Measurements from ENCODE around the gene PRR14L. TPM values are rescaled to one million over a fixed set of nuclear protein-coding genes. Genes with fewer than 3 reads are reported as not detected.

Gene PRR14L
- total and polyA plus RNA-seq, 2 of the 13 experiments (the other 11 are each of a cell fraction or from before 2014, with no cell fraction given): 6.6 to 16.5 TPM

DNA sequence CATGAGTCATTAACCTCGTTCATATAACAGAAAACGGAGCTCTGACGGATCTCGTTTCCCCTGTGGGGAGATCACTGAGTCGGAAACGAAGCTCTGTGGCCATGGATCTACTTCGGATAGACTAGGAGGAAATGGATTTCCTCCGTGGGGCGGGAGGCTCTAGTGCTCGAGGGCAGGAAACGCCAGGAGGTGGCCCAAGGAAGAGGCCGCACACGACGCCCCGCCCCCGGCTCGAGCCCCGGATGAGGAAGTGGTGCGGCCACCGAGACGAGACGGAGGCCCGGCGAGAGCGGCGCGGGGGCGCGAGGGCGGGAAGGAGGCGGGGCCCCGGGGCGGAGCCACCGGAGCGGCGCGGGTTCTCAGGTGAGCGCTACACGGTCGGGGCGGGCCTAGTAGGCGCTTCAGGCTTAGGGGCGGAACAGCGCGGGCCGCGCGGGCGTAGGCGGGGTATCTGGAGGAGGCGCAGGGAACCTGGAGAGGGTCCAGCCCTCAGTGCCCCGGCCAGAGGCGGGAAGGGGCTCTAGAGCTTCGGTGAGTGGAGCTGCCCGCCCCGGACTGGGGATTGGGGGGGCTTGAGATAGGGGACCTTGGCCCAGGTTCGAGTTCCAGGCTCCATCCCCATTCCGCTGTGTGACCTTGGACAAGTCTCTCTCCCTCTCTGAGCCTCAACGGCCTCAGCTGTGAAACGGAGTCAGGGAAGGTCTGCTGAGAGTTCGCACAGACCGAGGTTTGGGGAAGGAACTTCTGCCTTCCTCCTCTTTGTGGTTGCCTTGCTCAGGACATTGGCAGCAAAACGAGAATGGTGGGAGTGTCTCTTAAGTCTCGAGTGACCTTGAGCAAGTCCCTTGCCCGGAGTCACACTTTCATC, 3.9 kb upstream of the PRR14L start, which contains the start of gene DEPDC5 (continued):
- TF ChIP-seq, protein P1, sequence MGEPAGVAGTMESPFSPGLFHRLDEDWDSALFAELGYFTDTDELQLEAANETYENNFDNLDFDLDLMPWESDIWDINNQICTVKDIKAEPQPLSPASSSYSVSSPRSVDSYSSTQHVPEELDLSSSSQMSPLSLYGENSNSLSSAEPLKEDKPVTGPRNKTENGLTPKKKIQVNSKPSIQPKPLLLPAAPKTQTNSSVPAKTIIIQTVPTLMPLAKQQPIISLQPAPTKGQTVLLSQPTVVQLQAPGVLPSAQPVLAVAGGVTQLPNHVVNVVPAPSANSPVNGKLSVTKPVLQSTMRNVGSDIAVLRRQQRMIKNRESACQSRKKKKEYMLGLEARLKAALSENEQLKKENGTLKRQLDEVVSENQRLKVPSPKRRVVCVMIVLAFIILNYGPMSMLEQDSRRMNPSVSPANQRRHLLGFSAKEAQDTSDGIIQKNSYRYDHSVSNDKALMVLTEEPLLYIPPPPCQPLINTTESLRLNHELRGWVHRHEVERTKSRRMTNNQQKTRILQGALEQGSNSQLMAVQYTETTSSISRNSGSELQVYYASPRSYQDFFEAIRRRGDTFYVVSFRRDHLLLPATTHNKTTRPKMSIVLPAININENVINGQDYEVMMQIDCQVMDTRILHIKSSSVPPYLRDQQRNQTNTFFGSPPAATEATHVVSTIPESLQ (CRISPR knock-in tag; conservative IDR thresholded peaks at IDR 0.05): no peak; the same call in 1 of the 2 replicates
- TF ChIP-seq TBX2 (CRISPR knock-in tag; IDR thresholded peaks at IDR 0.05; ENCODE audit: borderline replicate concordance): no peak; the same call in 1 of the 2 replicates
- TF ChIP-seq ZNF878 (CRISPR knock-in tag; IDR thresholded peaks at IDR 0.05): no peak; the same call in 1 of the 2 replicates
- no peak for TF ChIP-seq SUZ12 (IDR thresholded peaks at IDR 0.05; ENCODE audit: low read depth, low read length)
- TF ChIP-seq MIXL1 (CRISPR knock-in tag; IDR thresholded peaks at IDR 0.05): peak; percentile 80
- no peak for TF ChIP-seq NFE2L2 (IDR thresholded peaks at IDR 0.05; ENCODE audit: low read length)
- TF ChIP-seq XBP1 (CRISPR knock-in tag; IDR thresholded peaks at IDR 0.05): no peak
- TF ChIP-seq ZNF205 (CRISPR knock-in tag; IDR thresholded peaks at IDR 0.05): no peak; the same call in 1 of the 2 replicates
- TF ChIP-seq BRD4 (CRISPR knock-in tag; IDR thresholded peaks at IDR 0.05): peak; percentile 16; the same call in 1 of the 2 replicates
- TF ChIP-seq, protein P2, sequence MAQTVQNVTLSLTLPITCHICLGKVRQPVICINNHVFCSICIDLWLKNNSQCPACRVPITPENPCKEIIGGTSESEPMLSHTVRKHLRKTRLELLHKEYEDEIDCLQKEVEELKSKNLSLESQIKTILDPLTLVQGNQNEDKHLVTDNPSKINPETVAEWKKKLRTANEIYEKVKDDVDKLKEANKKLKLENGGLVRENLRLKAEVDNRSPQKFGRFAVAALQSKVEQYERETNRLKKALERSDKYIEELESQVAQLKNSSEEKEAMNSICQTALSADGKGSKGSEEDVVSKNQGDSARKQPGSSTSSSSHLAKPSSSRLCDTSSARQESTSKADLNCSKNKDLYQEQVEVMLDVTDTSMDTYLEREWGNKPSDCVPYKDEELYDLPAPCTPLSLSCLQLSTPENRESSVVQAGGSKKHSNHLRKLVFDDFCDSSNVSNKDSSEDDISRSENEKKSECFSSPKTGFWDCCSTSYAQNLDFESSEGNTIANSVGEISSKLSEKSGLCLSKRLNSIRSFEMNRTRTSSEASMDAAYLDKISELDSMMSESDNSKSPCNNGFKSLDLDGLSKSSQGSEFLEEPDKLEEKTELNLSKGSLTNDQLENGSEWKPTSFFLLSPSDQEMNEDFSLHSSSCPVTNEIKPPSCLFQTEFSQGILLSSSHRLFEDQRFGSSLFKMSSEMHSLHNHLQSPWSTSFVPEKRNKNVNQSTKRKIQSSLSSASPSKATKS (CRISPR knock-in tag; IDR thresholded peaks at IDR 0.05): peak; percentile 87
- no peak for TF ChIP-seq ZNF34 (CRISPR knock-in tag; IDR thresholded peaks at IDR 0.05; ENCODE audit: borderline replicate concordance)
- TF ChIP-seq, protein P3, sequence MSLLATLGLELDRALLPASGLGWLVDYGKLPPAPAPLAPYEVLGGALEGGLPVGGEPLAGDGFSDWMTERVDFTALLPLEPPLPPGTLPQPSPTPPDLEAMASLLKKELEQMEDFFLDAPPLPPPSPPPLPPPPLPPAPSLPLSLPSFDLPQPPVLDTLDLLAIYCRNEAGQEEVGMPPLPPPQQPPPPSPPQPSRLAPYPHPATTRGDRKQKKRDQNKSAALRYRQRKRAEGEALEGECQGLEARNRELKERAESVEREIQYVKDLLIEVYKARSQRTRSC (CRISPR knock-in tag; IDR thresholded peaks at IDR 0.05; ENCODE audit: low read depth): no peak
- no peak for TF ChIP-seq ZNF121 (CRISPR knock-in tag; IDR thresholded peaks at IDR 0.05)
- no peak for TF ChIP-seq ZNF484 (CRISPR knock-in tag; IDR thresholded peaks at IDR 0.05; ENCODE audit: borderline replicate concordance, low read depth)
- TF ChIP-seq PHF20 (CRISPR knock-in tag; IDR thresholded peaks at IDR 0.05): peak; percentile 94
- no peak for TF ChIP-seq ZNF674 (CRISPR knock-in tag; IDR thresholded peaks at IDR 0.05; ENCODE audit: low read depth)
- TF ChIP-seq, protein P4, sequence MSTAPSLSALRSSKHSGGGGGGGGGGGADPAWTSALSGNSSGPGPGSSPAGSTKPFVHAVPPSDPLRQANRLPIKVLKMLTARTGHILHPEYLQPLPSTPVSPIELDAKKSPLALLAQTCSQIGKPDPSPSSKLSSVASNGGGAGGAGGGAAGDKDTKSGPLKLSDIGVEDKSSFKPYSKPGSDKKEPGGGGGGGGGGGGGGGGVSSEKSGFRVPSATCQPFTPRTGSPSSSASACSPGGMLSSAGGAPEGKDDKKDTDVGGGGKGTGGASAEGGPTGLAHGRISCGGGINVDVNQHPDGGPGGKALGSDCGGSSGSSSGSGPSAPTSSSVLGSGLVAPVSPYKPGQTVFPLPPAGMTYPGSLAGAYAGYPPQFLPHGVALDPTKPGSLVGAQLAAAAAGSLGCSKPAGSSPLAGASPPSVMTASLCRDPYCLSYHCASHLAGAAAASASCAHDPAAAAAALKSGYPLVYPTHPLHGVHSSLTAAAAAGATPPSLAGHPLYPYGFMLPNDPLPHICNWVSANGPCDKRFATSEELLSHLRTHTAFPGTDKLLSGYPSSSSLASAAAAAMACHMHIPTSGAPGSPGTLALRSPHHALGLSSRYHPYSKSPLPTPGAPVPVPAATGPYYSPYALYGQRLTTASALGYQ (CRISPR knock-in tag; IDR thresholded peaks at IDR 0.05): 0 out of 2 replicates have a peak, but pooled peaks have one; percentile 32
- no peak for TF ChIP-seq STAG1 (CRISPR knock-in tag; IDR thresholded peaks at IDR 0.05)
- TF ChIP-seq ZBTB3 (CRISPR knock-in tag; IDR thresholded peaks at IDR 0.05; ENCODE audit: borderline replicate concordance, low read depth): 0 out of 2 replicates have a peak, but pooled peaks have one; percentile 32
- no peak for TF ChIP-seq ARNT (IDR thresholded peaks at IDR 0.05)
- TF ChIP-seq RBM22 (optimal IDR thresholded peaks at IDR 0.05; ENCODE audit: low read length): peak; percentile 41
- TF ChIP-seq PITX1 (CRISPR knock-in tag; IDR thresholded peaks at IDR 0.05): peak; percentile 34; the same call in 1 of the 2 replicates
- TF ChIP-seq ZNF432 (CRISPR knock-in tag; IDR thresholded peaks at IDR 0.05; ENCODE audit: borderline replicate concordance): no peak
- TF ChIP-seq ISX (CRISPR knock-in tag; conservative IDR thresholded peaks at IDR 0.05): 0 out of 2 replicates have a peak, but pooled peaks have one; percentile 59

All from HepG2 (cell line).